H4 (cell line): ENCODE results near the gene DAZAP2. TPM values are rescaled to one million over a fixed set of nuclear protein-coding genes. Genes with fewer than 3 reads are reported as not detected.

ENCODE experiments used
- total RNA-seq: library from RNA; depleted of rRNA; stranded (reverse); fragments of >200 nt; shearing (Covaris generic); gene quantifications from 2 replicates; pipeline ENCODE4 v1.2.3, GENCODE V29; 2014; rRNA removed

Gene DAZAP2
- total RNA-seq, 1 experiment from 2014 or later, result 319 TPM

Other genes with a start within 250 kb of the DAZAP2 start
- gene SLC11A2, start 212.4 kb upstream of the DAZAP2 start, total RNA-seq, result 19.9 and 21.5 TPM in 2 replicates
- gene LETMD1, start 190.5 kb upstream of the DAZAP2 start, total RNA-seq, result 20.2 and 32.1 TPM in 2 replicates
- gene CSRNP2, start 155.2 kb upstream of the DAZAP2 start, total RNA-seq, result 7.3 and 10.3 TPM in 2 replicates
- 4.7 and 6.5 TPM in 2 replicates for gene TFCP2, start 65.7 kb upstream of the DAZAP2 start, total RNA-seq
- gene POU6F1, start 20.8 kb upstream of the DAZAP2 start, total RNA-seq, result 2.9 and 24.5 TPM in 2 replicates
- 6.3 and 13.8 TPM in 2 replicates for gene SMAGP, start 31.6 kb downstream of the DAZAP2 start, total RNA-seq
- not detected in 2 replicates for gene BIN2, start 85.3 kb downstream of the DAZAP2 start, total RNA-seq
- not detected in 2 replicates for gene CELA1, start 107.9 kb downstream of the DAZAP2 start, total RNA-seq
- 0.06 TPM in 1 of 2 replicates, not detected in the other for gene GALNT6, start 152.6 kb downstream of the DAZAP2 start, total RNA-seq
- gene SLC4A8, start 186.0 kb downstream of the DAZAP2 start, total RNA-seq, result 2.1 and 2.6 TPM in 2 replicates